H1 (cell line): ENCODE measurements around the gene SLC22A23. TPM values are rescaled to one million over a fixed set of nuclear protein-coding genes. Genes with fewer than 3 reads are reported as not detected.

Experiments
- CTCF ChIA-PET: fragments of 300-600 bp; sonication (Branson Sonifier 250); formaldehyde crosslinking; loops from one replicate; lab custom pipeline; 2021; ENCODE audit not compliant: partially characterized antibody; lab: Charles Lee
- POLR2A ChIA-PET: fragments of 300-600 bp; sonication (Branson Sonifier 250); formaldehyde crosslinking; loops from one replicate; lab custom pipeline; 2021; ENCODE audit warnings: inconsistent platforms; ENCODE audit not compliant: partially characterized antibody; lab: Charles Lee
- DNase-seq, 2 experiments: peaks; one replicate each; pipeline versions ENCODE4 v3.0.0 to v3.0.0-alpha.2; 2010 to 2022; ENCODE audit warnings: low spot score in 2 of 2, low read depth in 1 of 2, mixed read lengths in 1 of 2
- FAIRE-seq: peaks from 2 replicates; lab custom pipeline; 2011; peaks lifted over from hg19 to GRCh38; lab: Jason Lieb, UNC
- H2AFZ ChIP-seq: 2 replicates; pipeline ENCODE4 v1.8.1; 2012; ENCODE audit warnings: low read length, inconsistent platforms
- H2AK5ac ChIP-seq: 2 replicates; pipeline ENCODE4 v1.6.1; 2013; ENCODE audit warnings: low read depth, low read length
- H2BK120ac ChIP-seq: replicated peaks from 2 replicates; pipeline ENCODE3; 2013; ENCODE audit warnings: low read depth, low read length, inconsistent platforms
- H2BK12ac ChIP-seq: 2 replicates; pipeline ENCODE4 v1.6.1; 2013; ENCODE audit warnings: low read depth, low read length
- H2BK15ac ChIP-seq: 2 replicates; pipeline ENCODE4 v1.6.1; 2013; ENCODE audit warnings: low read length
- H2BK20ac ChIP-seq: 2 replicates; pipeline ENCODE4 v1.6.1; 2013; ENCODE audit warnings: low read length
- H2BK5ac ChIP-seq: 2 replicates; pipeline ENCODE4 v1.6.1; 2013; ENCODE audit warnings: low read depth, low read length
- H3K14ac ChIP-seq: 2 replicates; pipeline ENCODE4 v1.6.1; 2013; ENCODE audit warnings: inconsistent platforms; ENCODE audit not compliant: insufficient read length
- H3K18ac ChIP-seq: 2 replicates; pipeline ENCODE4 v1.6.1; 2013; ENCODE audit warnings: low read length; ENCODE audit errors: extremely low read depth
- H3K23ac ChIP-seq: 2 replicates; pipeline ENCODE4 v1.6.1; 2013; ENCODE audit warnings: inconsistent platforms; ENCODE audit not compliant: insufficient read length
- H3K23me2 ChIP-seq: 2 replicates; pipeline ENCODE4 v1.6.1; 2013; ENCODE audit warnings: low read depth, low read length
- H3K27ac ChIP-seq: 2 replicates; pipeline ENCODE4 v1.6.1; 2011; ENCODE audit warnings: low read depth, low read length, inconsistent platforms
- H3K27me3 ChIP-seq, 4 experiments: replicated peaks in 1 of 4; 1 replicate in 1 of 4; 2 replicates in 3 of 4; pipeline versions ENCODE4 v1.6.1 to v1.8.1; 2011 to 2013; ENCODE audit warnings: low read length in 3 of 4, mild to moderate bottlenecking in 3 of 4, inconsistent platforms in 2 of 4, mixed read lengths in 2 of 4, moderate library complexity in 1 of 4; ENCODE audit not compliant: control insufficient read depth in 3 of 4, insufficient read depth in 3 of 4; ENCODE audit errors: extremely low read depth in 1 of 4
- H3K36me3 ChIP-seq, 4 experiments: 2 replicates each; pipeline versions ENCODE4 v1.6.1 to v1.8.1; 2011 to 2013; ENCODE audit warnings: mild to moderate bottlenecking in 4 of 4, low read length in 3 of 4, moderate library complexity in 2 of 4, control low read depth in 1 of 4, inconsistent platforms in 1 of 4; ENCODE audit not compliant: insufficient read depth in 4 of 4, control insufficient read depth in 2 of 4
- H3K4ac ChIP-seq: replicated peaks from 2 replicates; pipeline ENCODE3; 2013; ENCODE audit warnings: low read length, low read depth, mixed read lengths, inconsistent platforms; ENCODE audit not compliant: insufficient read length
- H3K4me1 ChIP-seq, 4 experiments: replicated peaks in 1 of 4; 1 replicate in 1 of 4; 2 replicates in 3 of 4; pipeline versions ENCODE4 v1.6.1 to v1.8.1; 2011 to 2013; ENCODE audit warnings: low read length in 3 of 4, inconsistent platforms in 2 of 4, mixed read lengths in 1 of 4; ENCODE audit not compliant: insufficient read depth in 4 of 4, control insufficient read depth in 3 of 4
- H3K4me2 ChIP-seq, 2 experiments: 2 replicates each; pipeline versions ENCODE4 v1.6.1 to v1.8.1; 2011 to 2013; ENCODE audit warnings: low read depth in 2 of 2, low read length in 2 of 2, control low read depth in 1 of 2, inconsistent platforms in 1 of 2, mild to moderate bottlenecking in 1 of 2; ENCODE audit not compliant: insufficient read depth in 1 of 2
- H3K4me3 ChIP-seq, 4 experiments: fragments of 200-600, 300-600 bp in 1 of 4; sonication (generic), shearing (Covaris generic), sonication (Bioruptor Twin) in 1 of 4; 2 replicates each; pipeline versions ENCODE4 v1.5.1 to v1.8.1; 2011 to 2016; ENCODE audit warnings: low read length in 4 of 4, low read depth in 3 of 4, control low read depth in 2 of 4, inconsistent platforms in 2 of 4, mild to moderate bottlenecking in 2 of 4, mixed read lengths in 1 of 4, moderate library complexity in 1 of 4; ENCODE audit not compliant: insufficient read depth in 2 of 4; ENCODE audit errors: extremely low read depth in 1 of 4
- H3K56ac ChIP-seq: replicated peaks from 2 replicates; pipeline ENCODE3; 2013; ENCODE audit warnings: low read depth, mild to moderate bottlenecking, mixed read lengths, low read length, inconsistent platforms; ENCODE audit not compliant: insufficient read length
- H3K79me1 ChIP-seq: 2 replicates; pipeline ENCODE4 v1.6.1; 2013; ENCODE audit warnings: low read depth, low read length, control low read depth
- H3K79me2 ChIP-seq, 2 experiments: 2 replicates each; pipeline versions ENCODE4 v1.6.1 to v1.8.1; 2012 to 2013; ENCODE audit warnings: low read length in 2 of 2, mild to moderate bottlenecking in 2 of 2, inconsistent platforms in 1 of 2; ENCODE audit not compliant: insufficient read depth in 2 of 2, control insufficient read depth in 1 of 2
- H3K9ac ChIP-seq, 4 experiments: replicated peaks in 1 of 4; 1 replicate in 1 of 4; 2 replicates in 3 of 4; pipeline versions ENCODE4 v1.6.1 to v1.8.1; 2011 to 2013; ENCODE audit warnings: low read depth in 3 of 4, low read length in 3 of 4, control low read depth in 2 of 4, mild to moderate bottlenecking in 2 of 4, moderate library complexity in 2 of 4, inconsistent platforms in 1 of 4; ENCODE audit errors: extremely low read depth in 1 of 4
- H3K9me3 ChIP-seq, 2 experiments: 2 replicates each; pipeline versions ENCODE4 v1.6.1 to v1.8.1; 2012 to 2013; ENCODE audit warnings: mild to moderate bottlenecking in 2 of 2, moderate library complexity in 2 of 2, control low read depth in 1 of 2, inconsistent platforms in 1 of 2, low read depth in 1 of 2, low read length in 1 of 2, mixed read lengths in 1 of 2; ENCODE audit not compliant: insufficient read depth in 2 of 2
- H4K20me1 ChIP-seq, 2 experiments: replicated peaks in 1 of 2; 2 replicates each; pipeline versions ENCODE3 to v1.8.1; 2011 to 2013; ENCODE audit warnings: inconsistent platforms in 2 of 2, low read length in 2 of 2, mild to moderate bottlenecking in 1 of 2; ENCODE audit not compliant: insufficient read depth in 2 of 2, control insufficient read depth in 1 of 2
- H4K5ac ChIP-seq: 2 replicates; pipeline ENCODE4 v1.6.1; 2013; ENCODE audit warnings: low read length, low read depth, mixed read lengths, inconsistent platforms; ENCODE audit not compliant: insufficient read length
- H4K8ac ChIP-seq: 2 replicates; pipeline ENCODE4 v1.8.0; 2013; ENCODE audit warnings: mild to moderate bottlenecking, moderate library complexity, low read length, inconsistent platforms; ENCODE audit not compliant: insufficient read depth; ENCODE audit errors: extremely low read depth
- H4K91ac ChIP-seq: replicated peaks from 2 replicates; pipeline ENCODE3; 2013; ENCODE audit warnings: low read length, mixed read lengths, inconsistent platforms; ENCODE audit not compliant: insufficient read length
- HDAC2 ChIP-seq, 2 experiments: fragments of 300-600 bp in 1 of 2; sonication (generic) in 1 of 2; IDR thresholded peaks; 2 replicates each; pipeline ENCODE4 v1.6.1; 2011 to 2012; ENCODE audit warnings: low read depth in 2 of 2, low read length in 2 of 2, mild to moderate bottlenecking in 2 of 2, moderate library complexity in 2 of 2, borderline replicate concordance in 1 of 2, inconsistent platforms in 1 of 2
- KDM4A ChIP-seq: IDR thresholded peaks from one replicate; pipeline ENCODE4 v1.7.1; 2012; ENCODE audit warnings: low read depth, mild to moderate bottlenecking, moderate library complexity, low read length, inconsistent platforms; ENCODE audit not compliant: severe bottlenecking
- POLR2AphosphoS5 ChIP-seq: IDR thresholded peaks from 2 replicates; pipeline ENCODE4 v1.6.1; 2011; ENCODE audit warnings: low read depth, low read length
- RBBP5 ChIP-seq: IDR thresholded peaks from 2 replicates; pipeline ENCODE4 v1.7.1; 2012; ENCODE audit warnings: low read depth, mild to moderate bottlenecking, inconsistent platforms, low read length, moderate library complexity, borderline replicate concordance
- RFX5 ChIP-seq: IDR thresholded peaks from 2 replicates; pipeline ENCODE4 v1.6.1; 2011; ENCODE audit warnings: low read depth, low read length, improper control_type of control experiment, borderline replicate concordance
- SP2 ChIP-seq: IDR thresholded peaks from 2 replicates; pipeline ENCODE4 v1.6.1; 2012; ENCODE audit warnings: mild to moderate bottlenecking, low read length, inconsistent platforms
- TAF7 ChIP-seq: optimal IDR thresholded peaks from 2 replicates; pipeline ENCODE3; 2011; ENCODE audit warnings: low read depth, mild to moderate bottlenecking, inconsistent platforms, low read length, moderate library complexity, borderline replicate concordance
- YY1 ChIP-seq: IDR thresholded peaks from 2 replicates; pipeline ENCODE4 v1.6.1; 2011; ENCODE audit warnings: low read depth, mild to moderate bottlenecking, low read length
- WGBS, 2 experiments: shearing (Covaris generic) in 1 of 2; methylation state at CpG; one replicate each; pipeline versions ENCODE4 v1.1.6 to v1.1.7; 2013 to 2015; ENCODE audit warnings: low lambda C conversion rate in 2 of 2, mixed read lengths in 2 of 2, inconsistent platforms in 1 of 2, low coverage in 1 of 2, missing lambda C conversion rate in 1 of 2; ENCODE audit not compliant: insufficient replicate concordance in 2 of 2, insufficient coverage in 1 of 2, insufficient read length in 1 of 2; ENCODE audit errors: extremely low coverage in 1 of 2, missing lambda C conversion rate in 1 of 2; 5-methylcytosine and 5-hydroxymethylcytosine counted together
- polyA plus RNA-seq, 7 experiments: library from polyadenylated mRNA; depleted of rRNA in 3 of 7; stranded (reverse) in 5 of 7; unstranded in 2 of 7; fragments of >200 nt in 5 of 7; fragments of 200-250 nt in 2 of 7; gene quantifications; 1 replicate in 5 of 7; 2 replicates in 1 of 7; 4 replicates in 1 of 7; pipeline versions ENCODE4 v1.2.1 to v1.2.3, GENCODE V29; 2011 to 2013; ENCODE audit warnings: missing spikeins in 2 of 7, mixed read lengths in 2 of 7
- total RNA-seq: library from RNA; stranded (reverse); fragmentation: NEBNext Ultra II Directional; extraction: Animal tissue kit (Norgen Biotek cat#: 25700); gene quantifications from 2 replicates; pipeline ENCODE4 v1.2.1, GENCODE V29; 2021

Gene SLC22A23
- total and polyA plus RNA-seq, 2 of the 8 experiments (the other 6 are each of a cell fraction or from before 2014, with no cell fraction given) = 9.9 to 38.4 TPM

DNA sequence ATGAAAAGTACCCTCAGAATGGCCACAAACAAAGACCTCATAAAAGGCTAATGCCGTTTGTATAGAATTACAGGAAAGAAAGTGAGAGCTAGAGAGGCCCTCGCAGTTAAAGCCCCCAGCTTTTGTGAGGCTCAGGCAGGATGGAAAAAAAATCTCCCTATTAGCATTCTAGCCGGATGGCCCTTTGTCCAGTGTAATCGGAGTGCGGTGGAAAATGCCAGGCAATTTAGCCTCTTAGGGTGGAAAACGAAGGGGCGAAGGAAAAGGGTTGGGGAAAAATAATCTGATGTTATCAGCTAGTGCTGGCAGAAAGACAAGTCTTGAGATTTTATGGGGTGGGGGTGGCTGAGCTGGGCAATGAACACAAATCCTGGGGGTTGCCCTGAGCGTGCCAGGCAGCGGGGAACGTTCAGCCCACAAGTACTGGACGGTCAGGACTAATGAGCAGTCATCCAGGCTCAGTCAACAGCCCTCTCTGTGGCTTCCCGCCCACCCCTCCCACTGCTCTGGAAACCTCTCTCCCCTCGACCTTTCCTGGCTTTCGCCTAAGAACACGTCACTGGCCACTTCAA lies 105.7 kb downstream of the SLC22A23 start:
- Histone ChIP-seq H3K9ac (no peak overlapping the region), H3K4me1 (peaks cover 4 to 19% (median 12%) of the 10 kb centered on the region in 4 experiments), H4K8ac (no peak overlapping the region), H3K79me2 (peaks cover 0 to 19% of the 10 kb centered on the region in 2 experiments; a peak in 3 of 4 replicates), H3K4me2 (0 out of 4 replicates have a peak overlapping the region, but pooled peaks of 1 of the 2 experiments have one; percentile 7), H2AFZ (no peak overlapping the region), H2AK5ac (no peak overlapping the region), H2BK5ac (no peak overlapping the region), H3K18ac (no peak overlapping the region), H3K36me3 (no peaks in the 10 kb centered on the region), H2BK120ac (no peak overlapping the region), H3K23me2 (0 out of 2 replicates have a peak, but pooled peaks cover 2% of the 10 kb centered on the region), H3K27ac (no peak overlapping the region), H4K5ac (no peak overlapping the region), H3K23ac (no peak overlapping the region), H2BK15ac (no peak overlapping the region), H3K27me3 (no peaks in the 10 kb centered on the region), H3K79me1 (peaks cover 5% of the 10 kb centered on the region; the same call in 1 of the 2 replicates), H2BK12ac (no peak overlapping the region), H3K14ac (no peak overlapping the region), H3K9me3 (no peaks in the 10 kb centered on the region), H4K20me1 (peaks cover 0 to 2% of the 10 kb centered on the region in 2 experiments), H3K4me3 (no peak overlapping the region), H2BK20ac (no peak overlapping the region), H3K4ac (no peak overlapping the region), H4K91ac (peak overlapping the region; percentile 76), H3K56ac (peak overlapping the region; percentile 9)
- DNase-seq (no peak), FAIRE-seq (no peak)
- ChIA-PET CTCF (interaction anchor here (0.7 to 1.4 kb wide), 4 partner anchors 12 to 331 kb away, joined by 3 to 5 read pairs (median 4); no protein-coding TSS in a partner anchor), POLR2A (interaction anchor here (1.3 kb wide), 1 partner anchor 12 kb away, joined by 3 read pairs; no protein-coding TSS in a partner anchor)
- 65% methylated on average over 15 of the region's 15 CpGs; no CpG with 5 or more reads in 1 of the 2 experiments for WGBS, 2 experiments
- TF ChIP-seq SP2 (no peak), YY1 (no peak), POLR2AphosphoS5 (no peak), RBBP5 (no peak), TAF7 (no peak), HDAC2 (IDR thresholded peaks at IDR 0.05; ENCODE audit: borderline replicate concordance in 1 of 2, low read depth in 2 of 2, low read length in 2 of 2) (no peak), KDM4A (no peak), RFX5 (no peak)
